Omental fat pad (tissue), 4 donors: ENCODE results near the gene SPRED2. TPM values are rescaled to one million over a fixed set of nuclear protein-coding genes. Genes with fewer than 3 reads are reported as not detected.
"Not testable (repeated sequence)": the region's sequence is repeated elsewhere in the genome, so short reads cannot be mapped to it uniquely, and the experiment has no call there.

Experiments used
- ATAC-seq: fragments of 150-250 bp; one replicate; pipeline ENCODE4 v1.9.1; 2016; ENCODE audit warnings: mild to moderate bottlenecking, moderate library complexity; ENCODE audit not compliant: low FRiP score
- DNase-seq: peaks from one replicate; pipeline ENCODE4 v3.0.0-alpha.2; 2019; ENCODE audit warnings: low spot score
- total RNA-seq, 4 donors: library from RNA; depleted of rRNA; stranded (reverse); fragments of >200 nt; gene quantifications; one replicate each; pipeline ENCODE4 v1.1.0, GENCODE V29; 2016
- TF ChIP-seq, protein P1 (sequence below), 3 donors: fragments of 450-650 bp; IDR thresholded peaks; one replicate each; pipeline ENCODE4 v1.5.1; 2016 to 2017; ENCODE audit warnings: antibody characterized with exemption in 3 of 3, mild to moderate bottlenecking in 3 of 3, moderate library complexity in 2 of 3

Gene SPRED2
- total RNA-seq, 4 donors from 2014 or later, result 22.9 to 45.4 (median 26.6) TPM

- TF ChIP-seq, protein P1, sequence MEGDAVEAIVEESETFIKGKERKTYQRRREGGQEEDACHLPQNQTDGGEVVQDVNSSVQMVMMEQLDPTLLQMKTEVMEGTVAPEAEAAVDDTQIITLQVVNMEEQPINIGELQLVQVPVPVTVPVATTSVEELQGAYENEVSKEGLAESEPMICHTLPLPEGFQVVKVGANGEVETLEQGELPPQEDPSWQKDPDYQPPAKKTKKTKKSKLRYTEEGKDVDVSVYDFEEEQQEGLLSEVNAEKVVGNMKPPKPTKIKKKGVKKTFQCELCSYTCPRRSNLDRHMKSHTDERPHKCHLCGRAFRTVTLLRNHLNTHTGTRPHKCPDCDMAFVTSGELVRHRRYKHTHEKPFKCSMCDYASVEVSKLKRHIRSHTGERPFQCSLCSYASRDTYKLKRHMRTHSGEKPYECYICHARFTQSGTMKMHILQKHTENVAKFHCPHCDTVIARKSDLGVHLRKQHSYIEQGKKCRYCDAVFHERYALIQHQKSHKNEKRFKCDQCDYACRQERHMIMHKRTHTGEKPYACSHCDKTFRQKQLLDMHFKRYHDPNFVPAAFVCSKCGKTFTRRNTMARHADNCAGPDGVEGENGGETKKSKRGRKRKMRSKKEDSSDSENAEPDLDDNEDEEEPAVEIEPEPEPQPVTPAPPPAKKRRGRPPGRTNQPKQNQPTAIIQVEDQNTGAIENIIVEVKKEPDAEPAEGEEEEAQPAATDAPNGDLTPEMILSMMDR (IDR thresholded peaks at IDR 0.05), result no peak
- ATAC-seq (no peak), DNase-seq (no peak)
Observed at GRCh38 chr2:65326276-65326675, 106.1 kb downstream of the SPRED2 start.

GRCh38 chr2:65325066-65325465, 107.3 kb downstream of the SPRED2 start:
- DNase-seq, result no peak
- TF ChIP-seq, protein P1 (IDR thresholded peaks at IDR 0.05), result no peak
- ATAC-seq, result no peak

GRCh38 chr2:65320946-65321345, 111.5 kb downstream of the SPRED2 start:
- TF ChIP-seq, protein P1 (IDR thresholded peaks at IDR 0.05), result no peak
- DNase-seq (no peak), ATAC-seq (no peak)

GRCh38 chr2:65320042-65320725, 112.2 kb downstream of the SPRED2 start:
- no peak for DNase-seq

DNA sequence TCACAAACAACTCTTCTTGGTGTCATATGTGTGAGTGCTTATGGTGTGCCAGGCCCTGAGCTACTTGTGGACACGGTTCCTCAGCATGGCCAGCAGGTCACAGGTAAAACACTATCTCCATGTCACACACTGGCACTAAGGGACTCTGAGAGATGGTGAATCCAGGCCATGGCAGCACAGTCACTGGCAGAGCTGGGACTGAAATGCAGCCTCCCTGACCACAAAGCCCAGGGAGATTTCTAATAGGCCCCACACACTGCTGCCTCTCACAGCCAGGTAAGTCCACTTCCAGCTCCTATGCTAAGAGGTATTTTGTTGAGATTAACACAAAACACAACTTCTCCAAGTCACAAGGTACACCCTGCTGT, 112.7 kb downstream of the SPRED2 start:
- TF ChIP-seq, protein P1 (IDR thresholded peaks at IDR 0.05), result no peak
- no peak for DNase-seq
- no peak for ATAC-seq

More at GRCh38 chr2:65320042-65320725, 112.2 kb downstream of the SPRED2 start:
- TF ChIP-seq, protein P1 (IDR thresholded peaks at IDR 0.05), result no peak
- peak; percentile 79 for ATAC-seq

DNA sequence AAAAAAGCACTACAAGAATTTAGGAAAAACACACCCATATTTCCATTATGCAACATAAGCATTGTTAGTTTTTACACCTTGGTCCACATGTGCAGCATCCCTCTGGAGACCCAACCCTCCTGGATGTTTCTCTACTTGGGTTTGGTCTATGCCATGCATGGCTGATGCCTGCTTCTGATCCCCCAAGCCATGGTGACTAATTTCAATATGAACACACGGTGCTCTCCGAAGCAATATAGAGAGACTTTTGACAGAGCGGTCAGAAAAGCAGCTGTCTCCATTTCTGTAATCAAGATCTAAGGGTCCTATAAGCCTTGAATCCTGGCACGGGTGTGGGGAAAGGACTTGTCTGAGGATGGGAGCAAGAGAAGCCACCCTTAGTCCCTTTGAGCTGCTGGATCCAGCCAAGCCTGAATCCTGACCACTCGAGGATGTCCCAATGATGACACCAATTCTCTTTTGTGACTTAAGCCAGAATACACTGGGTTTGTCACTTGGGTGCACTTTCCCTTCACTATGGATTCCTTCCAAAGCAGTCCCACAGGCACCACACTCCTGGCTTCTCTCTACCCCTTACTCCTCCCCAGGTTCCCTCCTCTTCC, 113.2 kb downstream of the SPRED2 start:
- no peak for DNase-seq
- ATAC-seq, result no peak
- TF ChIP-seq, protein P1 (IDR thresholded peaks at IDR 0.05), result no peak

DNA sequence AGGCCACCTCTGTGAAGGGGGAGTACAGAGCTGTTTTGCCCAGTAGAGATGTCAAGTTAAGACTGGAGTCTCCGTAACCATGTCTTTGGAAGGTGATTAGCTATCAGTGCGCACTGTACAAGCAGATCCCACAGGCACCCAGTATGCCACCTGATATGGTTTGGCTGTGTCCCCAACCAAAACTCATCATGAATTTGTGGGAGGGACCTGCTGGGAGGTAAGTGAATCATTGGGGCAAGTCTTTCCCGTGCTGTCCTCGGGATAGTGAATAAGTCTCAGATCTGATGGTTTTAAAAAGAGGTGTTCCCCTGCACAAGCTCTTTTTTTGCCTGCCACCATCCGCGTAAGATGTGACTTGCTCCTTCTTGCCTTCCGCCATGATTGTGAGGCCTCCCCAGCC, 114.6 kb downstream of the SPRED2 start:
- TF ChIP-seq, protein P1 (IDR thresholded peaks at IDR 0.05), result no peak
- no peak for DNase-seq
- ATAC-seq, result no peak

DNA sequence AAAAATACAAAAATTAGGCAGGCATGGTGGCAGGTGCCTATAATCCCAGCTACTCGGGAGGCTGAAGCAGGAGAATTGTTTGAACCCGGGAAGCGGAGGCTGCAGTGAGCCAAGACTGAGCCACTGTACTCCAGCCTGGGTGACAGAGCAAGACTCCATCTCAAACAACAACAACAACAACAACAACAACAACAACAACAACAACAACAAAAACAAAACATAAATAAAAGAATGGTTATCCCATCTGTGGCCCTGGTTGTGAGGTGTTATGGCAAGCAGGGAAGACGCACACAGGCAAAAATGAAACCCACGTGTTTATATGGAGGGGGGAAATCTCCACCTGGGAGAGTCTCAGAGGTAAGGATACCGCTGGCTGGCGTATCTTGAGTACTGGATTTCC, 115.0 kb downstream of the SPRED2 start:
- DNase-seq, result not testable (repeated sequence)

More for the DNA sequence above, 115.0 kb downstream of the SPRED2 start:
- ATAC-seq, result not testable (repeated sequence)
